ENCODE measurements around the gene SLC66A3. TPM values are rescaled to one million over a fixed set of nuclear protein-coding genes. Genes with fewer than 3 reads are reported as not detected.
A peak's percentile ranks its signal among the peaks of the same experiment; 100 is the strongest.

SLC66A3 gene
- total and polyA plus RNA-seq, 5 experiments from 2014 or later: 18.2 to 65.6 (median 37.0) TPM

DNA sequence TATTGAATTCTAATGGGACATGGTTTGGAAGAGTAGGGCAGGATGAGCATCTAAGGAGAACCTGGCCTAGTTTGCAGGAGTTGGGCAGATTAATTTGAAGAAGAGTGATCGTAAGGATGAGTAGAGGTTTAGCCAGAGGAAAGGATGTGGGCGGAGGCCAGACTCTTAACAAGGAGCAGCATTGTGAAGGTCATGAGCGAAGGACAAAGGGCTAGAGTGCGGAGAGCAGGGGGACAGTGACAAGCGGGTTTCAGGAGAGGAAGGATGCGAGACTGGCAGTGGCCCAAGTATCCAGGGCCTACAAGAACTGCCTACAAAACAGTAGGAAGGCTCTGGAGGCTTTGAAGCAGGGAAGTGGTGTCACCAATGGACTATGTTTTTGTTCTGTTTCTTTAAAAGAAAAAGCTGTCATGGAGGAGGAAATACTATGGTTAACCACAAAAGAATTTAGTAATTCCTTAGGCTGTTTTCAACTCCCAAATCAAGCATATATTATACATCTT, 20.1 kb downstream of the SLC66A3 start:
- DNase-seq (no peak), ATAC-seq (no peak)
- H3K4me3 Mint-ChIP-seq: peak overlapping the region in 3 of 10 donors; percentile 1 to 31 (median 20)
- H3K9me3 Mint-ChIP-seq: no peaks in the 10 kb centered on the region
- H3K36me3 Mint-ChIP-seq: peaks cover 0 to 22% (median 0%) of the 10 kb centered on the region in 3 donors
- peak overlapping the region in 7 of 10 donors; percentile 1 to 40 (median 14) for H3K27ac Mint-ChIP-seq
- POLR2A ChIA-PET: interaction anchor here (0.7 kb wide), 1 partner anchor 20 kb away, joined by 3 read pairs; no protein-coding TSS in a partner anchor
- H3K4me1 Mint-ChIP-seq: peaks cover 6 to 14% (median 13%) of the 10 kb centered on the region in 4 donors
- H3K27me3 Mint-ChIP-seq: no peaks in the 10 kb centered on the region

DNA sequence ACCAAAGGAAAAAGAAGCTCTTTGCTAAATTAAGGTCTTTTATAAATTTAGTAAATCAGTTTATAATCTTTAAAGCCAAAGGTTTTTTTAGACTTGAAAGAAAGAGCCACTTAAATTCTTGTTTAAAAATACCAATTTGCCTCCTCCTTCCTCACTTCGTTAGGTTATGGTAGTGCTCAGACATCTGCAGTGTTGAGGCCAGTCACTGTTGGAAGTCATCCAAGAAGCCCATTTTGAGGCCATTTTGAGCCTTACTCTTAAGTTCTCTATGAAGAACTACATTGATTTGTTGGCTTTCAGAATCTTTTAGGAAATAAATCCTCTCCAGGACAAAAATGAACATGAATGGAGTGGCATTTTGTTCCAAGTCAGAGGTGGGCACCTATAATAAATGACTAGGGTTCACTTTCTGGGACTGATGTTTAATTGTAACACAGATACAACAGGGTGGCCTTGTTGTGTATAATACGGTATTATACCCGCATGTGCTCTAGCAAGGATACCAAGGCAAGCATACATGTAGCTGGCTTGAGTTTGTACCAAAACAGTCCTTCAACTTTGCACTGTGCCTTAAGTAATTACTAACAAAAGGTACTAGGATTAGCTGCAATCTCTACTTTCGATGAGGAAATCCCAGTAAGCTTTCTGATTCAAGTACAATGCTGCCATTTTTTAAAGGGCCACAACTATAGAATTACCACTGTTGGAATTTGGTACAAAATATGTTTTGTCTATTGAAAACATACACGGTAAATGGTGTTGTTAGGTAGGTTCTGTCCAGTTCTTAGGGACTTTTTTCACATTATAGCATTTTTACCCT, 22.8 kb downstream of the SLC66A3 start:
- POLR2A ChIA-PET: no interaction called here
- DNase-seq (no peak), ATAC-seq (no peak)
- Mint-ChIP-seq H3K4me1 (peaks cover 6 to 14% (median 13%) of the 10 kb centered on the region in 4 donors), H3K4me3 (no peak overlapping the region), H3K27ac (peak overlapping the region in 1 of 10 donors; percentile 45), H3K36me3 (peaks cover 0 to 36% (median 1%) of the 10 kb centered on the region in 3 donors), H3K9me3 (no peaks in the 10 kb centered on the region), H3K27me3 (no peaks in the 10 kb centered on the region)

- peak overlapping the region in 2 of 10 donors; percentile 11 to 45 for H3K27ac Mint-ChIP-seq
- no peaks in the 10 kb centered on the region for H3K9me3 Mint-ChIP-seq
Observed at GRCh38 chr2:11179196-11179595, 23.9 kb downstream of the SLC66A3 start.

DNA sequence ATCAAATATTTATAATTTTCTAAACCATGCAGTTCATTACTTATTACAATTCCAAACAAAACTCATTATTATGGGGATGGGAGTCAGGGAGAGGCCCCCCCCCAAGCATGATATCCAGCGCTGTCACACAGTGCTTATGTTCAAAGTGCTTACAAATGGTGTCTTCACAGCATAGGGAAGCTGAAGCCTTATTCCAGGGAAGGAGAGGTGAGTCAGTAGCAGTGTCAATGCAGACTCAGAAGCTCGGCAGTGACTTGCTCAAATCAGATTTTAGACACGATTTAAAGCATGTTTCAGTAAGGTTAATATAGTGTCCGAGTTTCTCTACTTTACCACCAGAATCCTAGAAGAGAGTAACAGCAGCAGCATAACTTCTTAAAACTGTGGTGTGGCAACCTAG, 24.6 kb downstream of the SLC66A3 start:
- POLR2A ChIA-PET: no interaction called here
- H3K4me1 Mint-ChIP-seq: peaks cover 5 to 12% (median 11%) of the 10 kb centered on the region in 4 donors
- H3K27ac Mint-ChIP-seq: no peak overlapping the region
- no peaks in the 10 kb centered on the region for H3K27me3 Mint-ChIP-seq
- DNase-seq: no peak
- ATAC-seq: no peak
- H3K4me3 Mint-ChIP-seq: no peak overlapping the region
- no peaks in the 10 kb centered on the region for H3K9me3 Mint-ChIP-seq
- peaks cover 0 to 42% (median 1%) of the 10 kb centered on the region in 3 donors for H3K36me3 Mint-ChIP-seq

More at GRCh38 chr2:11179196-11179595, 23.9 kb downstream of the SLC66A3 start:
- POLR2A ChIA-PET: no interaction called here
- Mint-ChIP-seq H3K36me3 (peaks cover 0 to 38% (median 1%) of the 10 kb centered on the region in 3 donors), H3K4me1 (peaks cover 6 to 14% (median 12%) of the 10 kb centered on the region in 4 donors), H3K4me3 (no peak overlapping the region), H3K27me3 (no peaks in the 10 kb centered on the region)
- no peak for ATAC-seq
- no peak for DNase-seq

DNA sequence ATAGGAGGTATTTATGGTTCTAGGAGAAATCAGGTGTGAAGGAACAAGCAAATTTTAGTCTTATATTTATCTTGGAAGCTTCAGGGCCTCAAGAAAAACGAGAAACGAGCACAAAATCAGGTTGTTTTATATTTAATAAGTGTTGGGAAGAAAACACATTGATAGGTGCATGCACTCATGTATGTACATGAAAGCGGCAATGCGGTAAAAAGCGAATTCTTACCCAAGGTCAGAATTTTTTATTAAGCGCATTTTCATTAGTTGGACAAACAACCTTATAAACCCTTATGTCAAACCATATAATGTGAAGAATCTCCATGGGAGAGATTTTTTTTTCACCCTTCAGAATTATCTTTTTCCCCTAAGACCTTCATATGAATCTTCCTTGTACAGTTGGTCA, 25.4 kb downstream of the SLC66A3 start:
- ATAC-seq (no peak), DNase-seq (no peak)
- H3K4me1 Mint-ChIP-seq: peaks cover 0 to 4% (median 3%) of the 10 kb centered on the region in 4 donors
- no peak overlapping the region for H3K4me3 Mint-ChIP-seq
- no peak overlapping the region for H3K27ac Mint-ChIP-seq
- no peaks in the 10 kb centered on the region for H3K9me3 Mint-ChIP-seq
- H3K36me3 Mint-ChIP-seq: peaks cover 0 to 47% (median 1%) of the 10 kb centered on the region in 3 donors
- POLR2A ChIA-PET: no interaction called here
- no peaks in the 10 kb centered on the region for H3K27me3 Mint-ChIP-seq

- peaks cover 0 to 45% (median 1%) of the 10 kb centered on the region in 3 donors for H3K36me3 Mint-ChIP-seq
- DNase-seq: no peak
- POLR2A ChIA-PET: no interaction called here
- no peak for ATAC-seq
- no peaks in the 10 kb centered on the region for H3K9me3 Mint-ChIP-seq
- peaks cover 0 to 2% (median under 1%) of the 10 kb centered on the region in 4 donors for H3K4me1 Mint-ChIP-seq
- no peak overlapping the region for H3K4me3 Mint-ChIP-seq
- peak overlapping the region in 1 of 10 donors; percentile 28 for H3K27ac Mint-ChIP-seq
- no peaks in the 10 kb centered on the region for H3K27me3 Mint-ChIP-seq
Observed at GRCh38 chr2:11182951-11183350, 27.7 kb downstream of the SLC66A3 start.

DNA sequence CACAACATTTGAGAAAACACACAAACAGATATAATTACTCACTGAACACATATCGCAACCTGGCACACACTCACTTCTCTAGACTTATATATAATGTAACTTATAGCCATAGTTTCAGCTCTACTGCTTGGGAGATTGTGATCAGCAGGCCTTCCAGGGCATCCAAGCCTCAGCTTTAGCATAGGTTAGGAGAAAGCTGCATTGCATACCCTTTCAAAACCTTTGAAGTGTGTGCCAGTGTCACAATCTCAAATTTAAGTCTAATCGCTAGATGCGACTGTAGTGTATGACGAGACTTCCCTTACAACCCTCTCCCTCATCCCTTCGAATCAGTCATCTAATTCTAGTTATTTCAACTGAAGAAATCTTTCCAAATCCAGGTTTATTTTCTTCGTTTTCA, 30.9 kb downstream of the SLC66A3 start:
- Mint-ChIP-seq H3K4me3 (no peak overlapping the region), H3K4me1 (peaks cover 0 to 2% (median 1%) of the 10 kb centered on the region in 4 donors), H3K9me3 (no peaks in the 10 kb centered on the region), H3K27me3 (no peaks in the 10 kb centered on the region), H3K27ac (peak overlapping the region in 3 of 10 donors; percentile 3 to 51 (median 29)), H3K36me3 (peaks cover 0 to 52% (median 10%) of the 10 kb centered on the region in 3 donors)
- POLR2A ChIA-PET: no interaction called here
- DNase-seq: no peak
- ATAC-seq: no peak

DNA sequence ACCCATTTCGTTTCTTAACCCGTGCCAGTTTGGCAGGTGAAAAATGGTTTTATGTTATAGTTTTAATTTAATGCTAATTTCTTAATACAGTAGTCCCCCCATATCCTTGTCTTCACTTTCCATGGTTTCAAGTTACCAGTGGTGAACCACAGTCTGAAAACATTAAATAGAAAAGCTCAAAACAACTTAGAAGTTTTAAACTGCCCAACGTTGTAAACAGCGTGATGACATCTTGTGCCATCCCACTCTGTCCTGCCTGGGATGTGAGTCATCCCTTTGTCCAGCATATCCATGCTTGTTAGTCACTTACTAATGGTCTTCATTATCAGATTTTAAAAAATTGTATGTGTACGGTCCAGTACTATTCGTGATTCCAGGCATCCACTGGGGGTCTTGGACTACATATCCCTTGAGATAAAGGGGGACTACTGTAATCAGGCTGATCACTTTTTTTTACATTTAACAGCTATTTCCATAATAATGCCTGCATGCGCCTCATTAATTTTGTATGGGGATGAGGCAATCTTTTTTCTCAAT, 31.9 kb downstream of the SLC66A3 start:
- no peak for DNase-seq
- ATAC-seq: no peak
- no peaks in the 10 kb centered on the region for H3K27me3 Mint-ChIP-seq
- peaks cover 0 to 52% (median 9%) of the 10 kb centered on the region in 3 donors for H3K36me3 Mint-ChIP-seq
- H3K4me3 Mint-ChIP-seq: no peak overlapping the region
- H3K27ac Mint-ChIP-seq: peak overlapping the region in 1 of 10 donors; percentile 51
- H3K9me3 Mint-ChIP-seq: no peaks in the 10 kb centered on the region
- peaks cover 0 to 2% (median 1%) of the 10 kb centered on the region in 4 donors for H3K4me1 Mint-ChIP-seq
- POLR2A ChIA-PET: no interaction called here

- ATAC-seq: no peak
- Mint-ChIP-seq H3K27me3 (no peaks in the 10 kb centered on the region), H3K36me3 (peaks cover 0 to 53% (median 9%) of the 10 kb centered on the region in 3 donors), H3K4me3 (no peak overlapping the region), H3K9me3 (no peaks in the 10 kb centered on the region), H3K27ac (no peak overlapping the region), H3K4me1 (peaks cover 0 to 2% (median 1%) of the 10 kb centered on the region in 4 donors)
- DNase-seq: no peak
- POLR2A ChIA-PET: no interaction called here
Observed at GRCh38 chr2:11187731-11188130, 32.5 kb downstream of the SLC66A3 start.

DNA sequence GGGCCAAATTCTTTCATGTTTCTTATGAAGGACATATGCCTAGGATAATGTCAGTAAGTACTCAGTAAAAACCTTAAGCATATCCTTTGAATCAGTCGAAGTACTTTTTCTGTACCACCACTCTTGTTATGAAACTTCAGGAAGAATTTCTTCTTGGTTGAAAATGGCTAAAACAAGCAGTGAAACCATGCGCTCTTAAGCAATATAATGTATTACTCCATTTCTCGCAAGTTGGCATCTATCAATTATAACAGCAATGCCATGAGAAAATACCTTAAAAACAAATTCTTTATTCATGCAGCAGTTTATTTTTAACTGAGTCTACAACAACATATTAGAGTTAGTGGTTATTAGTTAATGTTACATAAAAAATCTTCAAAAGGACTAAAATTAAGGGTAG, 41.0 kb downstream of the SLC66A3 start:
- Mint-ChIP-seq H3K4me1 (no peaks in the 10 kb centered on the region), H3K9me3 (no peaks in the 10 kb centered on the region), H3K27me3 (no peaks in the 10 kb centered on the region), H3K27ac (no peak overlapping the region), H3K36me3 (peaks cover 10 to 72% (median 14%) of the 10 kb centered on the region in 3 donors), H3K4me3 (no peak overlapping the region)
- DNase-seq: no peak
- POLR2A ChIA-PET: no interaction called here
- no peak for ATAC-seq

- no peak for DNase-seq
- Mint-ChIP-seq H3K4me3 (no peak overlapping the region), H3K4me1 (peaks cover 0 to 12% (median 0%) of the 10 kb centered on the region in 4 donors), H3K27ac (peak overlapping the region in 1 of 10 donors; percentile 1), H3K36me3 (peaks cover 8 to 64% (median 10%) of the 10 kb centered on the region in 3 donors), H3K9me3 (no peaks in the 10 kb centered on the region), H3K27me3 (no peaks in the 10 kb centered on the region)
- POLR2A ChIA-PET: interaction anchor here (1.2 kb wide), 1 partner anchor 45 kb away, joined by 3 read pairs; the partner anchor contains the start of gene SLC66A3
- ATAC-seq: no peak
Observed at GRCh38 chr2:11200651-11201050, 45.4 kb downstream of the SLC66A3 start.

DNA sequence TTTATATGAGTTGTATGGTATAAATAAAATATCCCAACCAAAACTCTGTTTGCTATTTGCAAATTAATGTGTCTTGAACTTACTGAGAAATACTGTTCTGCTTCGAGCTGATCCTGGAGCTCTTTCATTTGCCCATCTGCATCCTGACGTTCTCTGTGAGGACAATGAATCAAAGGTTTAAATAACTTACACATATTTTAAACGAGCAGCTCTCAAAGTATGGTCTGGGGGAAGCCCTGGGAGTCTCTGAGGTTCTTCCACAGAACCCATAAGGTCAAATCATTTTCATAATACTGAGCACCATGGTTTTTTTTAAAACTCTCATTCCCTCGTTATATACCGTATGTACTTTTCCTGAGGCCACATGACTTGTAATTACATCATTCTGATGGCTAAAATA, 46.7 kb downstream of the SLC66A3 start:
- no peak for ATAC-seq
- no peak overlapping the region for H3K27ac Mint-ChIP-seq
- POLR2A ChIA-PET: interaction anchor here (1.2 kb wide), 1 partner anchor 46 kb away, joined by 3 read pairs; the partner anchor contains the start of gene SLC66A3

GRCh38 chr2:11203480-11203879, 48.2 kb downstream of the SLC66A3 start:
- DNase-seq (no peak), ATAC-seq (no peak)
- Mint-ChIP-seq H3K27me3 (no peaks in the 10 kb centered on the region), H3K9me3 (no peaks in the 10 kb centered on the region), H3K4me1 (peaks cover 0 to 12% (median 0%) of the 10 kb centered on the region in 4 donors), H3K4me3 (no peak overlapping the region), H3K27ac (peak overlapping the region in 1 of 10 donors; percentile 14), H3K36me3 (peaks cover 0 to 60% (median 9%) of the 10 kb centered on the region in 3 donors)
- POLR2A ChIA-PET: no interaction called here

More for the DNA sequence above, 46.7 kb downstream of the SLC66A3 start:
- no peaks in the 10 kb centered on the region for H3K27me3 Mint-ChIP-seq
- no peak for DNase-seq
- H3K9me3 Mint-ChIP-seq: no peaks in the 10 kb centered on the region
- peaks cover 0 to 59% (median 9%) of the 10 kb centered on the region in 3 donors for H3K36me3 Mint-ChIP-seq
- peaks cover 0 to 12% (median 0%) of the 10 kb centered on the region in 4 donors for H3K4me1 Mint-ChIP-seq
- H3K4me3 Mint-ChIP-seq: no peak overlapping the region

All from naive thymus-derived CD8-positive, alpha-beta T cell (primary cell).